HCT116 (cell line): ENCODE results near the gene CFAP53.

Experiments
- CTCF ChIP-seq, 3 experiments: fragments of 200-600 bp in 1 of 3; sonication (generic) in 1 of 3; IDR thresholded peaks in 2 of 3; conservative IDR thresholded peaks in 1 of 3; 2 replicates each; pipeline ENCODE4 v1.5.1; 2012 to 2017; ENCODE audit warnings: low read depth in 2 of 3, low read length in 2 of 3, antibody characterized with exemption in 1 of 3, borderline replicate concordance in 1 of 3, control low read depth in 1 of 3, mild to moderate bottlenecking in 1 of 3, mixed read lengths in 1 of 3, mixed run types in 1 of 3, moderate library complexity in 1 of 3; ENCODE audit not compliant: insufficient read depth in 1 of 3
- EGR1 ChIP-seq: IDR thresholded peaks from 2 replicates; pipeline ENCODE4 v1.6.1; 2012; ENCODE audit warnings: low read depth
- MAX ChIP-seq: IDR thresholded peaks from 2 replicates; pipeline ENCODE4 v1.6.1; 2012
- POLR2A ChIP-seq: IDR thresholded peaks from 2 replicates; pipeline ENCODE4 v1.7.0; 2011; ENCODE audit warnings: borderline replicate concordance; ENCODE audit not compliant: insufficient read depth, insufficient read length; ENCODE audit errors: extremely low read depth
- POLR2AphosphoS5 ChIP-seq: IDR thresholded peaks from 2 replicates; pipeline ENCODE4 v1.6.1; 2011; ENCODE audit warnings: mild to moderate bottlenecking, low read depth, low read length, moderate library complexity
- REST ChIP-seq: IDR thresholded peaks from 2 replicates; pipeline ENCODE4 v1.6.1; 2012; ENCODE audit warnings: low read depth

GRCh38 chr18:50298443-50299284, 32.4 kb upstream of the CFAP53 start:
- TF ChIP-seq CTCF (IDR thresholded peaks at IDR 0.05 in 2 of 3, conservative IDR thresholded peaks at IDR 0.05 in 1 of 3; ENCODE audit: borderline replicate concordance in 1 of 3, insufficient read depth in 1 of 3, low read depth in 2 of 3, low read length in 2 of 3) (no peak), EGR1 (no peak), POLR2A (no peak), MAX (no peak), REST (no peak), POLR2AphosphoS5 (no peak)
